Activated CD4-positive, alpha-beta T cell treated with anti-CD3 and anti-CD28 coated beads for 1 hour (primary cell): ENCODE results near the gene KRT80.

Experiments
- DNase-seq: peaks from one replicate; pipeline ENCODE4 v3.0.0-alpha.2; 2020

Gene KRT80

DNA sequence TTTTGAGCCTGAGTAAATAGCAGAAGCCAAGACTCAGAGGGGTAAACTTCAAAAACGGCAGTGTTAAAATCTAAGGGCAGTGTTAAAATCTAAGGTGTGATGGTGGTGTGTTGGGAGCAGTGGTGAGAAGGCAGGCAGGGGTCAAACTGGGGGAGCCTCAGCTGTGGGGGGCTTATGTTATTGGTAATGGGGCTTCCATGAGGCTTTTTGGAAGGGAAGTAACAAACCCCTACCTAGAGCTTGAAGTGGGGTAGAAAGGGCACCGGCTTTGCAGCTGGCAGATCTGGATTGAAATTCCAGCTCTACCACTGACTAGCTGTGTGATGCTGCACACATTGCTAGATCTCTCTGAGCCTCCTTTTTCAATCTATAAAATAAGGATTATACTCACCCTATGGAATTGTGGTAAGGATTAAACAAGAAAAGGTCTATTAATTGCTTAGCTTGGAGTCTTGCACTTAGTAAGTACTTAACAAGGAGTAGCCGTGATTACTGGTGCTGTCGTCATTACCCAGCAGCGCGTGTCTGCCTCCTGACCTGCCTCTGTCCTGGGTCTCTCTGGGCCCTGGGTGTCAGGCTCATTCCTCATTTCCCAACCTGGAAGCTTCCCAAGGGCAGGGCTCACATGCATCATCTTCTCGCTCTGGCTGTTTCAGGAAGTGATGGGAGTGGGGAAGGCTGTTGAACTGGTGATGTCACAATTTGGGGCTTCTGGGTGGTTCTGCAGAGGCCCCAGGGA, 18.5 kb upstream of the KRT80 start:
- no peak for DNase-seq

DNA sequence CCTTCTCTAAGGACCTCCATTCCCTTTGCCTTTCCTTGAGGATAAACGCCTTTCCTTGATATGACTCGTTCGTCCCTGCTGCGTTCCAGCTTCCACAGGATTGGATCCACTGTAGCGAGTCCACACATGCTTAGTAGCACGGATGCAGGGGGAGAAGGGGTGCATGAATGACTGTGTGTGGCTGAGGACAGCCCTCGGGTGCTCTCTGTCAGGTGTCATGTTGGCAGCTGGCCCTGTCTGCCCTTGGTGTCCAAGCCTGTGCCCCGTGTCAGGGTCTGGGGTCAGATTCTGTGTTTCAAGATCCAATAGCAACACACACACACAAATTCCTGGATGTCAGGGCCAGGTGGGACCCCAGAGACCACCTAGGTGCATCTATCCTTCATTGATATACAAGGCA, 17.5 kb upstream of the KRT80 start:
- no peak for DNase-seq

DNA sequence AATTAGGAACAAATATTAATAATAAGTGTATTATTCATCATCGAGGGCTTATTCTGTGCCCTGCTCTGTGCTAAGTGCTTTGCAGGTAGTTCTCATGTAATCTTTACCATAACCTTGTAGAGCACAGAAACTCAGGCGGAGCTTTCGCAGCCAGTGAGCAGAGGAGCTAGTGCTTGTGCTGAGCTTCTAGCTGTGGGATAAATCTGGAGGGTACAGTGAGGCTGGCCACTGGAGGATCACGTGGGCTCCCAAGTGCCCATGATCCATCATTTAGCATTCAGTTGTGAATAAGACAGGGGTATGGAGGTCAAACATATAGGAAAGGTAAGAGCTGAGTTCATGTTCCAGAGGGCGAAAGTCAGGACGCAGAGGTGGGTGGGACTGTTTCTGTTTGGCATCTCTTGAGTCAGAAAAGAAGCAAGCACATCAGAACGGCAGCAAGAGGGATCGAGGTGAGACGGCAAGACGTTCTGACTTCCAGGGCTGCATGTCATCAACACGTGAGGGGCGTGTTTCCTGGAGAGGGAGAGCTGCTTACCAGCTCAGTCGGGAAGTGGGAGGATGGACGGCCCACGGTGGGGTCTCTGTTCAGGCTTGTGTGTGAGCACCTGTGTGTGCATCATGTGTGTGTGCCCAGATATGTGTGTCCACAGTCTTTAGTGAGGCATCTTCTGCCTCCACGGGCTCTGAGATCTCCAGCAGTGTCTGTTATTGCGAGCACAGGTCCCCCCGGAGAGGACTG, 16.8 kb upstream of the KRT80 start:
- DNase-seq: no peak

DNA sequence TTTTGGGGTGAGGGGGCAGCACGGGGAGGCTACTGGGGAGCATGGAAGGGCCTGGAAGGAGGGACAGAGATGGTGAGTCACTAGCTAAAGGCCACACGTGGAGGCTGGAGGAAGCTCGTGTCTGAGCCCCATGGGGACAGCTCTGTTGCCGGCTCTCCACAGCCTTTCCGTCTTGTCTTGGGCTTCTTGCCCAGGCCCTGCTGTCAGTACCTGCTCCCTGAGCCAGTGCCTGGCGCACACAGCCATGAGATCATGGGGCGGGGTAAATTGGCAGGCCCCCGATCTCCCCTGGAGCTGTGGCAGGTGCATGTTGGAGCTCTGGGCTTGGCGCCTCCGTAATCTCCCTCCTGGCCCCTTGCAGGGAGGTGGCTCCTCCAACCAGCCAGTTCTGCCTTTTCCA, 16.1 kb upstream of the KRT80 start:
- DNase-seq: no peak

DNA sequence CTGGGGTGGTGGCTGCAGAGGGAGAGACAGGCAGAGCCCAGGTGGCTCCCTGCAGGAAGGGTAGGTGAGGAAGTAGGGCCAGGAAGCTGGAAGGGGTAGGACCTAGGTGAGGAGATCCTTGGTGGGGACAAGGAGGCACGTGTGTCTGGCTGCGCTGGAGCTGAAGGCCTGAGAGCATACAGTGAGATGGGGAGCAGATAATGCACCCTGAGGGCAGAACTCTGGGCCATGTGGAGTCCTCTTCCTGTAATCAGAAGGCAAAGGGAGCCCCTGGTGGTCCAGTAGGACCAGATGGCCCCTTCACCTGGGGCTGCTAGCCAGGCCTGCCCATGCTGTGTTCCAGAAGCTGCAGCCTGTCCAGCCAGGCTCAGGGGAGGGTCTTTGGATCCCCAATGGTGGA, 15.3 kb upstream of the KRT80 start:
- no peak for DNase-seq

DNA sequence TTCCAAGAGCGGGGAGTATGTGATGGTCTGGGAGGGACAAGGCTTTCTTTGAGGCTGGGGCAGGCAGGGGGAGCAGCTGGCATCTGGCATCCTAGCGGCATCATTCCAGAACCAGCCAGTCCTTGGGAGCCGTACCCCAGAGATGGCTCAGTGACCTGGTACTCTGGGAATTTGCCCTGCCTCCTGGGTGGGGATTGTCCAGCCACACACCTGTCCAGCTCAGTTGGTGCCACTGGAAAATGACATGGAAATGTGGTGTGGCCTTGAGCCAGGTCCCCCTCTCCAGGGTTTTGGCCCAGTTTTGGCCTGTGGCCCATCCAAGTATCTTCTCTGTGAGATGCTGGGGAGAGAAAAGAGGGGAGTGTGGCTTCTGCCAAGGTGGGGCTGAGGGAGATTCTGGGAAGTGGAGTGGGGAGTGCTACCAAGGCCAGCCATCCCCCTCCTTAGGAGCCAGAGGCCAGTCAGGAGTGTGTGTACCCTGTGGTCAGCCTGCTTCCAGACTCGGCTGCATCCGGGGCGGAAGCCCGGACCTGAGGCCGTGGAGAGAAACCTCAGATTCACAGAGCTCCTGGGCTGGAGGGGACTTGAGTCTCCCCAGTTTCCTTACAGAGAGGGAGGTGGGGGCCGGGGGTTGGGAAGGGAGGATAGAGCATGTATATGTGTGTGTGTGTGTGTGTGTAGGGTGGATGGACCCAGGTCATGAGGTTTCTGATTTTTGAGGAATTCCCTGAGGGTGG, 14.7 kb upstream of the KRT80 start:
- DNase-seq: no peak

DNA sequence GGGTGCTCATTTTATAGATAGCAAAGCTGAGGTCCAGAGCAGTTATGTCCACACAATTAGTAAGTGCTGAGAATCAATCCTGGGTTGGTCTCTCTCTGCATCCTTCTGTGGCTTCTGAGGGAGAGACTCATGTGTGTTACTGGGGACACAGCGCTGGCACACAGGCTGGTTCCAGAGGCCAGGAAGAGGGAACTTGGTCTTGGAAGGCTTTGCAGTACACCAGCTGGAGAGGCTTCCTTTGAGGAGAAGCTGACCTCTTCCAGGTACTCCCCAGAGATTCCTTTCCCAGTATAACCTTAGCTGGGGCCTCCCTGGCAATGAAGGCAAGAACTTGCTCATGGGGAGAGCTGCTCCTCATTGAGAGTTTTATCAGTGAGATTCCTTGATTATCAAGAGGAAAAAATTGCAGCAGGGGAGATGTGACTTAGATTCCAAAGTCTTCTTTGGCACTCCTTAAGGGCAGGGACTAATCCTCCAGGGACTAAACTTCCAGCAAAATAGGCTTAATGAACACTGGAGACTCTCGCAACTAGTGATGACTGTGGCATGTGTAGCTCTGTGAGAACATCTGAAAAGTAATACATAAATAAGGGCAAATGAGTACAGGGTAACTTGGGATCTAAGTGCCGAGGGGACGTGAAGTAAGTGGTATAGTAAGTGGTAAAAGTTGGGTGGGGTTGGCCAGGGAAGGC, 13.9 kb upstream of the KRT80 start:
- no peak for DNase-seq

DNA sequence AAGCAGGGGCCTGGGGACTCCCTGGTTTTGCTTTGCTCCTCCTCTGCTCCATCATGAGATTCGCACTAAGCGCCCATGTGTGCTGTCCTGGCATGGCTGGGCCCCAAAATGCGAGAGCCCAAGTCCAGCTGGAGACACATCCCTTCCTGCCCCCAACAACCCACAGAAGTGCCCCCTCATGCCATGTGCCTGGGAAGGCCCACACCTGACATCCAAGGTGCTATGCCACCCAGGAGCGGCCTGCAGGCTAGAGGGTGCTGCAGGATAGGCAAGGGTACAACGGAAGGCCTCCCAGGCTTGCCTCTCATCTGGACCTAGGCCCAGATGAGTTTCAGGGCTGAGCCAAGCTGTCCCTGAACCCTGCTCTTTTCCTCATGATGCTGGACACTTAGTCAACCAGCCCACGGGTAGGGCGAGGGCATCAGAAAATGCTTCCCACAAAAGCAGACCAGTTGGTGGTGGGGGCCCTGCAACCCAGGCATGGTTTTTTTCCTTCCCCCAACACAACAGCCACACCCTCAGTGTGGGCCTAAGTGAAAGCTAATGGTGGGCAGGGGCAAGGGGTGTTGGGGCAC, 13.2 kb upstream of the KRT80 start:
- no peak for DNase-seq

DNA sequence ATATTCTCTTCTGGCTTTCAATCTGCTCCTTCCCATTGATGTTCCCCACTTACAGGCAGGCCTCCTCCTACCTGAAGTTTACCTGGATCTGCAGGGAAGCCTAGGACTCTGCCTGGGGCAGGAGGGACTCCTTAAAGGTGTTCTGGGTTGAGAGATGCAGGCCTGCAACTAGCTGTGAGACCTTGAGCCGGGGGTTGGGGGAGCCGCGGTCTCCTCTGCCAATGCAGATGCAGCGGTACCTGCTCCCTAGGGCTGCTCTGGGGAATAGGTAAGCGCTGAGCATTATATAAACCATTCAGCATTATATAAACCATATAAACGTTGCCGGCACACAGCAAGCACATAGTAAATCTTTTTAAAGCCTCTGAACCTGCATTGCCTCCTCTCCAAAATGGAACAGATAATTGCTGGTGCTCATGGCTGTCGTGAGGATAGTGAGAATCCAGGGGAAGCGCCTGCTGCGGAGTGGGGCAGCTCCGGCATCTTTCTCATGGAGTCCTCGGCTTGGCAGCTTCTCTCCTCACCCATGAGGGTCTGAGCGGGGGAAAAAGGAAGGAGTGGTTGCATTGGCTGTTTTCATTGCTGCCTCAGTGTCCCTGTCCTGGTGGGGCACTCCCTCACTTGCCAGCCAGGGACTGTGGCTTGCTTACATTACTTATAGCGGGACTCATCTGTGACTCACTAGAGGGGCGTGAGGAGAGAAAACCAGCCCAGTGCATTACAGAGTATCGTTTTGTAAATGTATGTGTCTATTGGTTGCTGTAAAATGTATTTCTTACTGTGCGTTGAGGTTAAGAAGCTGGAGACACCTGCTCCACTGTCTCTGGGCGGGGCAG, 12.5 kb upstream of the KRT80 start:
- no peak for DNase-seq

DNA sequence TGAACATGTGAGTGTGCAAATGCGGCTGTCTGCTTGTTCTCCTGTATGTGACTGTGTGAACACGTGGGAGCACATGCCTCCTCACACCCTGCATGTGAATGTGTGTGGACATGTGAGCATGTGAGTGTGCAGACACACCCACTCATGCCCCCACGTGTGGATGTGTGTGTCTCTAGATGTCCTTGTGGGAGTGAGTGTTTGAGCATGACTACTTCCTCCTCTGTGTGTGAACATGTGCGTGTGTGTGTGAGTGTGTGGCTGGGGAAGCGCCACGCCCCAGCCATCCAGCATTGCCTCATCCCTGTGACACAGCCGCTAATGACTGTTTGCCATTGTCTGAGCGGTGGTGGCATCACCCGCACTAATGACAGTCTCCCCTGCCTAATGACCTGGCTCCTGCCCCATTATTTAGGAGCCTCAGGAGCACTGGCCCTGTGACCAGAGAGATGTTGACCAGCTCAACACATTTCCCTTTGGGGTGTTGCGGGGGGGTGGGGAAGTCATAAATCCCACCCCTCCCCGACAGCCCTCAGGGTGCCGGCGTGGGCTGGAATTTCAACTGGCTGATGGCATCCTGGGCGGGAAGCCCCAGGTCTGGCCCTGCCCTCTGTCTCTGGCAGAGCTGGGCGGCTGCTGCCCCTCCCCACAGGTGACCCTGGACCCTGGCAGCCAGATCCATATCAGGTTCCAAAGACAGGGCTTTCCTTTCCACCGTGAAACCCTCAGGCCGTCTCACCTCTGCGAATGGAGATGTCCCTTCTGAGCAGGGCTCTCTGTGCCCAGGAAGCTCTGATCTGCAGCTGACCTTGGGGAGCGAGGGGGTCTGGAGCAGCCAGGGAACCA, 11.5 kb upstream of the KRT80 start:
- no peak for DNase-seq

DNA sequence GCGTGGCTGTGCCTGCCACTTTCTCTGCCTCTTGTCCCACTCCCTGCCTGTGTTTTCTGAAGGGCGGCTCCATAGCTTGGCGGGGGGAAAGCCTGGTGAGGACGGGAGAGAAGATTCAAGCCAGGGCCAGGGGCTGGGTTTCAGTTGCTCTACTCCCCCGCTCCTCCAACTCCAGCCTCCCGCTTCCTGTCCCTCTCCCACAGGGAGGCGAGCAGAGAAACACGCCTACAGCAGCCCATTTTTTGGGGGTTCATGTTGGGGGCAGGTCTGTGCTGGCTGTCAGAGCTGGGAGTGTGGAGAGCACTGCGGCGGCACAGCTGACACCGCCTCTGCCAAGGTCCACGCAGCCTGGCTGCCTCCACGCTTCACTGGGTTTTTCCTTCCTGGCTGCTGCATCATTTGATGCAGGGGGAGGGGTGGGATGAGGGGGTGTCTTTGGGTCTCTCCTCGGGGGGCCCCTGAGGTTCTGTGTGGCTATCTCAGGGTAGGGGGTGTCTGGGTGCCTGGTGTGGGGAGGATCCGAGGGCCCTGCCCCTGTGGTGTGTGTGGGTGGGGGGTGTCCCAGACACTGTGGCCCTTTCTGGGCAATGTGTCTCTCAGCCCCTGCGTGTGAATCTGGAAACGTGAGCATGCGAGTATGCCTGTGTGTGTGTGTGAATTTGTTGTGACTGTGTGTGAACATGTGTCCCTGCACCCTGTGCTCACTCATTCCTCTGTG, 10.7 kb upstream of the KRT80 start:
- DNase-seq: no peak

DNA sequence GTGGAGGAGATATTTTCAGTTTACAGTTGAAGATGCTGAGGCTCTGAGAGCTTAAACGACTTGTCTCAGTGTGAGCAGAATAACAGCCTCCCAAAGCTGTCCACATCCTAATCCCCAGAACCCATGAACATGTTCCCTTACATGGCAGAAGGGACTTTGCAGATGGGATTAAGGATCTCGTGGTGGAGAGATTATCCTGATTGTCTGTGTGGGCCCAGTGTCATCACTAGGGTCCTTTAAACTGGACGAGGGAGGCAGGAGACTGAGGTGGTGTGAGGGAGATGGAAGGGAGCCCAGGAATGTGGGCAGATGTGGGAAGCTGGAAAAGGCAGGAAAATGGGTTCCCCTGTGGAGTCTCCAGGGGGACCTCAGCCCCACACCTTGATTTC, 9.6 kb upstream of the KRT80 start:
- no peak for DNase-seq

DNA sequence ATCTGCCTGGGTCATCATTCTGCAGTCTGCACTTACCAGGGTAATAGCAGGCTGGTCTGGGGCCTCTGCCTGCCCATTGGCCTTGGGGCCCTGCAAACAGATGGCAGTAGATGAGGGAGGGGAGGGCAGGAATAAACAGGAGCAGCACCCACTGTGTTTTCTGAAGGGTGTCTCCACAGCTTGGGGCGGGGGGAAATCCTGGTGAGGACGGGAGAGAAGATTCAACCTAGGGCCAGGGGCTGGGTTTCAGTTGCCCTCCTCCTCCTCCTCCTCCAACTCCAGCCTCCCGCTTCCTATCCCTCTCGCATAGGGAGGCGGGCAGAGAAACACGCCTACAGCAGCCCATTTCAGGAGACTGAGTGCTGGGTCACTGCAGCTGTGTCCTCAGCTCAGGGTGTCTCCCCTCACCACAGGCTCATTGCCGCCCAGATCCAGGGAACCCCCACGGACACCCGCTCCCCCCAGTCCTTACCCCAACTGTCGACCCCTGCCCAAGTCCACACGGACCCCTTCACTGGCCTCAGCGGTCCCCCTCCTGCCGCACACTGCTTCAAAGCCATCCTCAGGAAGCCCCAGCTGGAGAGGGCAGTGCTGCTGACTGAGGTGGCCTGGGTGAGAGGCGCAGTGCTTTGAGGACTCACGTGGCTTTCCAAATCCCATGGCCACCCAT, 9.1 kb upstream of the KRT80 start:
- no peak for DNase-seq

DNA sequence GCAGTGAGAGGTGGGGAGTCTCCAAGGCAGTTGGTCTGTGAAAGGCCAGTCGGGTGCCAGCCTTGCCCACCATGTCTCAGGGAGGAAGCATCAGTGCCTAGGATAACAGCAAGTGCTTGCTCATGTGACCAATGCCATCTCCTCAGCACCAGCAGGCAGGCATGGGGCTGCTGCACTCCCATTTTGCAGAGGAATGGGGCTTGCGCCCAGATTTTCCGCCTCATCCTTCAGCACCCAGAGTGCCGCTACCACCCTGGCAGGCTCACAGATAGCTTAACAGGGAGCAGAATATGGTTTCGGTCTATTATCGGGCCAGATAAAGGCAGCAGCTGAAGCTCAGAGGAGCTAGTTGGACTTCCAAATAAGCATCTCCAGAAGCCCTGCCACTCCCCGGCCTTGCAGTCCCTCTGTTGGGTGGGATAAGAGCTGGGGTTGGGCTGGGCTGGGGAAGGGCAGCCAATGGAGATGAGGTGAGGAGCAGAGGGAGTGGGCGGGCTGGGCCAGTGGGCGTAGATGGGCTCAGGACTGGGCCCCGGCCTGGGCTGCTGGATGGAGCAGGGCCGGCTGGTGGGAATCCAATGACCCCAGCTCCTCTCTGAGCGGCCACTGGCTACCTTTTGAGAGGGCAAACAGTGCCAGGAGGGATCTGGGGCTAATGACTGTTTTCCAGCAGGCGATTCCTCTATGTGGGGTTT, 8.4 kb upstream of the KRT80 start:
- DNase-seq: no peak

DNA sequence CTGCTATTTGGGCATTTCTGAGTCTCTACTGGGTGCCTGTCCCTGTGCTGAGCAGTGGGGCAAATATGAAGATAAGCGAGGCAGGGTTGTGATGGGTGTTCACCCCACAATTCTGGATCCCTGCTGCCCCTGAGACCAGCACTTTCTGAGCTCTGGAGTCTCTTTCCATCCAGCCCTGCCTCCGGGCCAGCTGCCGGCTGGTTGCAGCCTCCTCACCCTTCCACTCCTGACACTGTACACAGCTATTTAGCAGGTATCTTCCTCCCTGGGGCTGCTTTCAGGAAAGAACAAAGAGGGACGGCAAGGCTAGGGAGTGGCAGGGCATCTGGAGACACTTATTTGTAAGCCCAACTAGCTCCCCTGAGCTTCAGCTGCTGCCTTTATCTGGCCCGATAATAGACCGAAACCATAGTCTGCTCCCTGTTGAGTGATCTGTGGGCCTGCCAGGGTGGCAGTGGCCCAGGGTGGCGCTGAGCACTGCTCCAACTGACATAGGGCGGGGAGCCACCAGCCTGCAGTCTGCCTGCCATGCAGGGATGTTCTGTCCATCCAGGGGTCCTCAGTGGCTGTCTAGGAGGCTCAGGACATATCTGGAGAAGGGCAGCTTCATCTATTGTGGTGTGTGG, 7.6 kb upstream of the KRT80 start:
- no peak for DNase-seq

DNA sequence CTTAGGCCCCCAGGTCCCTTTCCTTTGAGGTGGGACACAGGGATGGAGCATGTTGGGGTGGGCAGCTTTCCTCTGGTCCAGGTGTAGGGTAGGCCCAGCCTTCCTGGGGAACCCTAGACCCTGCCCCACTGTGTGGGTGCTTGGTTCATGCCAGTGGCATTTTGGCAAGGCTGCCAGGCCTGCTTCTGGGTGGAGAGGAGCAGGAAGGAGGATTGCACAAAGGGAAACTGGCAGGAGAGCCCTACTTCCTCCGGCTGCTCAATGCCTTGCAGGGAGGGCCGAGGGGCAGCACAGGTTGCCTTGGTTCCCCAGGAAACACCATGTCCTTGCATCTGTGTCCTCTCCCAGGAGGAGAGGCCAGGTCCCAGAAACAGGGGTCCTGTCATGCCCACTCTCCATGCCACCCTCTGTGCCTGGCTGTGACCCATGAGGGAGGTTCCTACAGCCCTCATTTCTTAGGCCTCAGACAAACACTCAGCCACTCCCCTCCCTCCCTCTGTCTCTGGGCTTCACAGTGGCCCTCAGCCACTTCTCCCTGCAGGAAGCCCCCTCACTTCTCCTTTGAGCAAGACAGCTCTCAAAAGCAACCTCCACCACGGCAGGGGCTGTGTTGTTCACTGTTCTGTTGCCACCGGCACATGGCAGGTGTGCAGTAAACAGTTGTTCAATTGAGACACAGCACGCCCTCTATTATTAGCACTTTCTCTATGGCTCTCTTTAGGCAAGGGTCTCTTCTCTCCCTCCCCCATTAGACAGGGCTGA, 6.8 kb upstream of the KRT80 start:
- no peak for DNase-seq

DNA sequence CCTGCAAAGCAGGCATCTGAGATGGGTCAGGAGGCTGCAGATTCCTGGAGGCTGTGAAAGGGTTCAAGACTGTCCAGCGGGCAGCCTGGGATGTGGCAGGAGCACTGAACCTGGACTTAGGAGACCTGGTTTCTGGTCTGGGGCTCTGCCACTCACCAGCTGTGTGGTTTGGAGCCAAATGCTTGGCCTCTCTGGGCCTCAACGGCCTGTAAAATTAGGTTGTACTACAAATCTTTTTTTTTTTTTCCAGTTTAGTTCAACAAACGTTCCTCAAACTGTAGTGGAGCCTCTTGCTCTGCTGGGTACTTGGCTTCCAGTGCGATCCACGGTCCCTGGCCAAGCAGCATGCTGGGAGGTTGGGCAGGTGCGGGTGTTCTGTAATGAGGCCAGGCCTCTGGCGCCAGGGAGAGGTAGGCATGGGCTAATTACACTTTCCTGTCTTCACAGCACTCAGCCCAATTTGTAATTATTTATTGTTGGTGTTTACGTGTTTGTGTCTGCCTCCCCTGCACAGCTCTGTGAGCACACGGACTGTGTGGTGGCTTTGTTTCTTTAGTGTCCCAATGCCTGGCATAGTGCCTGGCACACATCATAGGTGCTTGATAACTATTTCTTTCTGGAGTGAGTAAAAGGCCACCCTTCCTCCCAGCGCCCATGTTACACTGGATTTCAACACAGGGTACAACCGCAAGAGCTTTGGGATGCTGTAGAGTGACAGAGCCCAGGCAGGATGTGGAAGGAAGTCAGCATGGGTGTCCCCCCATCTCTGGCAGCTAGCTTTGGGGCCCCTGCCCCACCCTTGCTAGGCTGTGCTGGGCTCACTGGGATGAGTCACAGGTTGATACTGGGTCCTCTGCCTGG, 5.8 kb upstream of the KRT80 start:
- DNase-seq: no peak
